HCT116 (cell line): Measurements from ENCODE around the gene FBXO15. TPM values are rescaled to one million over a fixed set of nuclear protein-coding genes. Genes with fewer than 3 reads are reported as not detected.

ENCODE experiments used
- ATAC-seq: fragments of 200-7000 bp; cut with Tn5 transposase; 2 replicates; pipeline ENCODE4 v1.9.1; 2020; ENCODE audit warnings: mild to moderate bottlenecking, moderate library complexity
- BruUV-seq: library from RNA; stranded (reverse); fragments of 400-500 nt; replicated peaks from 2 replicates; lab custom pipeline; 2021; lab: Mats Ljungman, UMichigan
- CTCF ChIA-PET: fragments of 300-600 bp; sonication (Branson Sonifier 250); formaldehyde crosslinking; loops from one replicate; lab custom pipeline; 2021; ENCODE audit warnings: antibody characterized with exemption; lab: Charles Lee
- POLR2A ChIA-PET: fragments of 300-600, 350-600 bp; sonication (Branson Sonifier 250); formaldehyde crosslinking; loops from one replicate; lab custom pipeline; 2021; ENCODE audit warnings: antibody characterized with exemption; lab: Charles Lee
- RAD21 ChIA-PET, 2 experiments: fragments of 300-600 bp; sonication (Branson Sonifier 250); formaldehyde crosslinking; loops; one replicate each; lab custom pipeline; 2023; ENCODE audit warnings: low total read pairs in 2 of 2; ENCODE audit not compliant: uncharacterized antibody in 2 of 2, unreplicated experiment in 2 of 2, low non-redundant PET in 1 of 2; lab: Charles Lee
- DNase-seq: peaks from one replicate; pipeline ENCODE4 v3.0.0-alpha.2; 2010; ENCODE audit warnings: low read depth, low spot score
- H2AFZ ChIP-seq: fragments of 200-600 bp; shearing (Covaris generic), sonication (generic); 2 replicates; pipeline ENCODE4 v1.6.1; 2017; ENCODE audit warnings: low read depth, mixed run types, mixed read lengths, antibody characterized with exemption, low read length; ENCODE audit not compliant: poor library complexity, severe bottlenecking
- H3K27ac ChIP-seq: 2 replicates; pipeline ENCODE4 v1.5.1; 2012; ENCODE audit warnings: low read depth, low read length
- H3K27me3 ChIP-seq: fragments of 200-600 bp; sonication (generic); 2 replicates; pipeline ENCODE4 v1.6.1; 2016; ENCODE audit warnings: mixed run types, low read length, mixed read lengths; ENCODE audit not compliant: insufficient read depth
- H3K36me3 ChIP-seq, 2 experiments: fragments of 200-500 bp in 1 of 2; fragments of 200-600 bp in 1 of 2; sonication (Bioruptor generic) in 1 of 2; sonication (generic) in 1 of 2; 2 replicates each; pipeline versions ENCODE4 v1.5.1 to v1.6.1; 2014 to 2016; ENCODE audit warnings: low read length in 2 of 2, inconsistent platforms in 1 of 2, mixed read lengths in 1 of 2, mixed run types in 1 of 2; ENCODE audit not compliant: insufficient read depth in 2 of 2, control insufficient read depth in 1 of 2
- H3K4me1 ChIP-seq, 2 experiments: fragments of 200-600 bp in 1 of 2; sonication (generic) in 1 of 2; 2 replicates each; pipeline versions ENCODE4 v1.5.1 to v1.6.1; 2012 to 2017; ENCODE audit warnings: low read length in 2 of 2, inconsistent platforms in 1 of 2, mild to moderate bottlenecking in 1 of 2, mixed read lengths in 1 of 2, mixed run types in 1 of 2, moderate library complexity in 1 of 2; ENCODE audit not compliant: insufficient read depth in 2 of 2, control insufficient read depth in 1 of 2
- H3K4me2 ChIP-seq: fragments of 200-600 bp; sonication (generic); 2 replicates; pipeline ENCODE4 v1.6.1; 2017; ENCODE audit warnings: mixed run types, low read length, mixed read lengths
- H3K4me3 ChIP-seq, 2 experiments: fragments of 200-600 bp in 1 of 2; sonication (generic) in 1 of 2; replicated peaks in 1 of 2; 2 replicates each; pipeline ENCODE4 v1.5.1; 2011 to 2016; ENCODE audit warnings: low read length in 2 of 2, control low read depth in 1 of 2, low read depth in 1 of 2, mild to moderate bottlenecking in 1 of 2, mixed read lengths in 1 of 2, mixed run types in 1 of 2
- H3K79me2 ChIP-seq: fragments of 200-600 bp; sonication (generic); 2 replicates; pipeline ENCODE4 v1.6.1; 2017; ENCODE audit warnings: mild to moderate bottlenecking, mixed run types, low read length, moderate library complexity, mixed read lengths; ENCODE audit not compliant: insufficient read depth
- H3K9ac ChIP-seq: fragments of 200-600 bp; sonication (generic); 2 replicates; pipeline ENCODE4 v1.6.1; 2016; ENCODE audit warnings: low read length, mixed read lengths
- H3K9me2 ChIP-seq: fragments of 200-600 bp; sonication (generic), shearing (Covaris generic); 2 replicates; pipeline ENCODE4 v1.6.1; 2017; ENCODE audit warnings: mixed run types, mild to moderate bottlenecking, moderate library complexity; ENCODE audit not compliant: insufficient read depth
- H3K9me3 ChIP-seq, 2 experiments: fragments of 200-500 bp in 1 of 2; fragments of 200-600 bp in 1 of 2; sonication (Bioruptor generic) in 1 of 2; sonication (generic) in 1 of 2; 2 replicates each; pipeline ENCODE4 v1.6.1; 2014 to 2017; ENCODE audit warnings: low read length in 2 of 2, mixed read lengths in 2 of 2, inconsistent platforms in 1 of 2, low read depth in 1 of 2, mild to moderate bottlenecking in 1 of 2, mixed run types in 1 of 2, moderate library complexity in 1 of 2; ENCODE audit not compliant: control insufficient read depth in 1 of 2, insufficient read depth in 1 of 2
- H4K20me1 ChIP-seq: fragments of 200-600 bp; sonication (generic), shearing (Covaris generic); 2 replicates; pipeline ENCODE4 v1.6.1; 2017; ENCODE audit warnings: mixed run types, mild to moderate bottlenecking, moderate library complexity; ENCODE audit not compliant: insufficient read depth
- CBX3 ChIP-seq: IDR thresholded peaks from 2 replicates; pipeline ENCODE4 v1.6.1; 2012; ENCODE audit warnings: low read depth
- ELF1 ChIP-seq: IDR thresholded peaks from 2 replicates; pipeline ENCODE4 v1.6.1; 2012; ENCODE audit warnings: low read depth, borderline replicate concordance
- EZH2 ChIP-seq: fragments of 200-600 bp; sonication (generic); IDR thresholded peaks from 2 replicates; pipeline ENCODE4 v1.6.1; 2017; ENCODE audit warnings: antibody characterized with exemption, mixed run types
- EZH2phosphoT487 ChIP-seq: fragments of 200-600 bp; IDR thresholded peaks from 2 replicates; pipeline ENCODE4 v1.6.1; 2018; ENCODE audit warnings: antibody characterized with exemption, borderline replicate concordance
- FOSL1 ChIP-seq: IDR thresholded peaks from 2 replicates; pipeline ENCODE4 v1.6.1; 2012; ENCODE audit warnings: low read depth
- MAX ChIP-seq: IDR thresholded peaks from 2 replicates; pipeline ENCODE4 v1.6.1; 2012
- POLR2A ChIP-seq: IDR thresholded peaks from 2 replicates; pipeline ENCODE4 v1.7.0; 2011; ENCODE audit warnings: borderline replicate concordance; ENCODE audit not compliant: insufficient read depth, insufficient read length; ENCODE audit errors: extremely low read depth
- POLR2AphosphoS5 ChIP-seq: IDR thresholded peaks from 2 replicates; pipeline ENCODE4 v1.6.1; 2011; ENCODE audit warnings: mild to moderate bottlenecking, low read depth, low read length, moderate library complexity
- RAD21 ChIP-seq: IDR thresholded peaks from 2 replicates; pipeline ENCODE4 v1.6.1; 2012; ENCODE audit warnings: low read depth, mild to moderate bottlenecking
- REST ChIP-seq: IDR thresholded peaks from 2 replicates; pipeline ENCODE4 v1.6.1; 2012; ENCODE audit warnings: low read depth
- SIN3A ChIP-seq: IDR thresholded peaks from 2 replicates; pipeline ENCODE4 v1.6.1; 2012; ENCODE audit warnings: low read depth
- SP1 ChIP-seq: IDR thresholded peaks from 2 replicates; pipeline ENCODE4 v1.6.1; 2012; ENCODE audit warnings: low read depth
- SRF ChIP-seq: IDR thresholded peaks from 2 replicates; pipeline ENCODE4 v1.6.1; 2012; ENCODE audit warnings: low read depth
- TCF7L2 ChIP-seq: IDR thresholded peaks from 2 replicates; pipeline ENCODE4 v1.7.0; 2011; ENCODE audit warnings: borderline replicate concordance, inconsistent platforms; ENCODE audit not compliant: insufficient read depth, insufficient read length; ENCODE audit errors: extremely low read depth
- intact Hi-C: fragments of 100-400 bp; cut with micrococcal nuclease; formaldehyde crosslinking; loops from 2 replicates; pipeline ENCODE4 v1.10.0; 2022
- total RNA-seq: library from RNA; stranded (reverse); gene quantifications from one replicate; pipeline ENCODE4 v1.2.1, GENCODE V29; 2021; ENCODE audit not compliant: unreplicated experiment
- TF ChIP-seq, protein P1 (sequence below): IDR thresholded peaks from 2 replicates; pipeline ENCODE4 v1.6.1; 2011; ENCODE audit warnings: mild to moderate bottlenecking, low read length, moderate library complexity; ENCODE audit not compliant: insufficient replicate concordance; ENCODE audit errors: extremely low read depth

The FBXO15 gene
- total RNA-seq, 1 experiment from 2014 or later, result 1.1 TPM

- intact Hi-C loops, result no loop called here
- CTCF ChIA-PET, result no interaction called here
- POLR2A ChIA-PET, result no interaction called here
- RAD21 ChIA-PET, result no interaction called here
- H3K4me1 ChIP-seq, result peaks cover 0 to 11% of the 10 kb centered on the region in 2 experiments; a peak in 2 of 4 replicates
- H3K36me3 ChIP-seq, result no peaks in the 10 kb centered on the region
- TF ChIP-seq RAD21, result no peak
- TF ChIP-seq, protein P1, sequence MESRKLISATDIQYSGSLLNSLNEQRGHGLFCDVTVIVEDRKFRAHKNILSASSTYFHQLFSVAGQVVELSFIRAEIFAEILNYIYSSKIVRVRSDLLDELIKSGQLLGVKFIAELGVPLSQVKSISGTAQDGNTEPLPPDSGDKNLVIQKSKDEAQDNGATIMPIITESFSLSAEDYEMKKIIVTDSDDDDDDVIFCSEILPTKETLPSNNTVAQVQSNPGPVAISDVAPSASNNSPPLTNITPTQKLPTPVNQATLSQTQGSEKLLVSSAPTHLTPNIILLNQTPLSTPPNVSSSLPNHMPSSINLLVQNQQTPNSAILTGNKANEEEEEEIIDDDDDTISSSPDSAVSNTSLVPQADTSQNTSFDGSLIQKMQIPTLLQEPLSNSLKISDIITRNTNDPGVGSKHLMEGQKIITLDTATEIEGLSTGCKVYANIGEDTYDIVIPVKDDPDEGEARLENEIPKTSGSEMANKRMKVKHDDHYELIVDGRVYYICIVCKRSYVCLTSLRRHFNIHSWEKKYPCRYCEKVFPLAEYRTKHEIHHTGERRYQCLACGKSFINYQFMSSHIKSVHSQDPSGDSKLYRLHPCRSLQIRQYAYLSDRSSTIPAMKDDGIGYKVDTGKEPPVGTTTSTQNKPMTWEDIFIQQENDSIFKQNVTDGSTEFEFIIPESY, result no peak
- no peak for TF ChIP-seq MAX
- TF ChIP-seq POLR2A, result no peak
- no peak for TF ChIP-seq SP1
- TF ChIP-seq FOSL1, result peak; percentile 29; the same call in 1 of the 2 replicates
- TF ChIP-seq SRF, result no peak
- TF ChIP-seq CBX3, result no peak
- TF ChIP-seq EZH2phosphoT487, result no peak
- TF ChIP-seq, all 23 proteins: peak for 1
- no peak for DNase-seq
- no peak for ATAC-seq
- Histone ChIP-seq H3K79me2 (no peaks in the 10 kb centered on the region), H2AFZ (no peak overlapping the region), H3K9ac (no peak overlapping the region), H3K4me2 (peak overlapping the region; percentile 35), H3K9me3 (no peaks in the 10 kb centered on the region), H3K9me2 (no peaks in the 10 kb centered on the region), H3K27ac (no peak overlapping the region), H3K27me3 (peaks cover 15% of the 10 kb centered on the region), H3K4me3 (no peak overlapping the region), H4K20me1 (no peaks in the 10 kb centered on the region)
- no TSS peak for BruUV-seq
Observed at GRCh38 chr18:74139888-74140287, 7.7 kb downstream of the FBXO15 start.

DNA sequence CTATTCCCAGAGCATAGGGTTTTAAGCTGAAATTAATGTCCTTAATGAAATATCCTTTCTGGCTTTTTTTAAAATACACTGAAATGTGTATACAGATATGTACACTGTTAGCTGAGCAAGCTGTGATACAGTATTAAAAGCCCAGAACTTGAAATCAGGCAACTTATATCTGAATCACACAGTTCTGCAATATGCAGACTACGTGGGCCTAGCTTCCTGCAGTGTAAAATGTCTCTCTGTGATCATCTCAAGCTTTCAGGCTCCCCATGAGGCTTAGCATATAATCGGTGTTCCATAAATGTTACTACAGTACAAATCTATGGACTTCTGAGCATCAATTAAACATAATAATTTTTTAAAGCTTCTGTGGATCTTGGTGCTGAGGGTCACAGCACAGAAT lies 8.2 kb downstream of the FBXO15 start:
- RAD21 ChIA-PET, result no interaction called here
- intact Hi-C loops, result no loop called here
- no peaks in the 10 kb centered on the region for H3K9me2 ChIP-seq
- TF ChIP-seq EZH2 (no peak), SP1 (no peak), SIN3A (no peak), TCF7L2 (no peak), ELF1 (no peak), MAX (no peak), EZH2phosphoT487 (no peak), POLR2AphosphoS5 (no peak), FOSL1 (no peak), REST (no peak)

More for the DNA sequence above, 8.2 kb downstream of the FBXO15 start:
- Histone ChIP-seq H3K4me3 (no peak overlapping the region), H3K79me2 (no peaks in the 10 kb centered on the region), H3K9ac (no peak overlapping the region), H3K27me3 (peaks cover 15% of the 10 kb centered on the region), H4K20me1 (no peaks in the 10 kb centered on the region), H3K36me3 (no peaks in the 10 kb centered on the region), H3K9me3 (no peaks in the 10 kb centered on the region), H3K4me1 (peaks cover 0 to 11% of the 10 kb centered on the region in 2 experiments; a peak in 2 of 4 replicates), H2AFZ (no peak overlapping the region), H3K4me2 (peak overlapping the region; percentile 35; the same call in 1 of the 2 replicates), H3K27ac (no peak overlapping the region)
- BruUV-seq, result no TSS peak
- DNase-seq (no peak), ATAC-seq (no peak)
- POLR2A ChIA-PET, result no interaction called here
- CTCF ChIA-PET, result no interaction called here
